ENCODE results near the gene VCL.
"Not testable (repeated sequence)": the region's sequence is repeated elsewhere in the genome, so short reads cannot be mapped to it uniquely, and the experiment has no call there.

VCL gene

DNA sequence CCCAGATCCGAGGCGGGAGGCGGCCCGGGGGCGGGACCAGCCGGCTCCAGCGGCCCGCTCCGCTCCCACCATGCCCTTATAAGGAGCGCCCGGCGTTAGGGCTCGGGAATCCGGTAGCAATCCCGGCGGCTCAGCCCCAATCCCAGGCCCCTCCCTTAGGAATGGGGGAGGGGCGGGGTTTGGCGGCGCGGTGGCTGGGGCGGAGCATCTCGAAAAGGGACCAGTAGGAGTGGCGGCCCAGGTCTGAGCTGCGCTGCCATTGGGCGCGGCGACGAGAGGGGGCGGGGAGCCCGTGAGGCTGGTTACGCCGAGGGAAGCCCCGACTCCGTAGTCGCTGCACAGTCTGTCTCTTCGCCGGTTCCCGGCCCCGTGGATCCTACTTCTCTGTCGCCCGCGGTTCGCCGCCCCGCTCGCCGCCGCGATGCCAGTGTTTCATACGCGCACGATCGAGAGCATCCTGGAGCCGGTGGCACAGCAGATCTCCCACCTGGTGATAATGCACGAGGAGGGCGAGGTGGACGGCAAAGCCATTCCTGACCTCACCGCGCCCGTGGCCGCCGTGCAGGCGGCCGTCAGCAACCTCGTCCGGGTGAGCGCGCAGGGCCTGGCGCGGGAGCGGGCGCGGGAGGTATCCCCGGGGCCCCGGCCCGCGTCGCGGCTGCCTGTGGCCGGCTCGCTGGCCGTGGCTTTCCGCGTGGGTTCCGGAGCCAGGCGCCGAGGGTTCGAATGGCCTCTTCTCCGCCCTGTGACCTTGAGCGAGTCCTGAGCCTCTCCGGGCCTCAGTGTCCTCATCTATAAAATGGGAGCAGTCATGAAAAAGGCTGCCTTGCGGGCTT is at the start of gene VCL:
TSS of gene VCL (plus strand) at position 330 of the 836 bp plus-strand sequence. CDS start at position 422, 92 bp downstream.
- peak; percentile 88 to 96 for DNase-seq

DNA sequence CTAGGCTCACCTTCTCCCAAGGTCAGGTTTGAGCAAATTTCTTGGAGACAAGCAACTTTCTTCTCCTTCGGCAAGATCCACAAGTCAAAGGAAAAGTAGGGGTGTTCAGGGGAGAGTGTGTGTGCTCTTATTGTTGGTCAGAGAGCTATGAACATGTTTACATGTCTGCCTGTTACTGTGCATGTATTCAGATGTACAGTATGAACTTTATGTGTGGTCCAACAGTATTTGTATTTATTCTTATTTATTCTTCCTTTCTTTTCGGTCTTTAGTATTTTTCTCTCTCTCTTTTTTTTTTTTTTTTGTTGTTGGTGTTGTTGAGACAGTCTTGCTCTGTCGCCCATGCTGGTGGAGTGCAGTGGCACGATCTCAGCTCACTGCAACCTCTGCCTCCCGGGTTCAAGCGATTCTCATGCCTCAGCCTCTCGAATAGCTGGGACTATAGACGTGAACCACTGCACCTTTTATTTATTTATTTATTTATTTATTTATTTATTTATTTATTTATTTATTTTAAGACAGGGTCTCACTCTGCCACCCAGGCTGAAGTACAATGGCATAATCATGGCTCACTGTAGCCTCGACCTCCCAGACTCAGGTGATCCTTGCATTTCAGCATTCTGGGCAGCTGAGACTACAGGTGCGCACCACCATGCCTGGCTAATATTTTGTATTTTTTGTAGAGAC is 48.8 kb upstream of the VCL start:
- no peak for DNase-seq

DNA sequence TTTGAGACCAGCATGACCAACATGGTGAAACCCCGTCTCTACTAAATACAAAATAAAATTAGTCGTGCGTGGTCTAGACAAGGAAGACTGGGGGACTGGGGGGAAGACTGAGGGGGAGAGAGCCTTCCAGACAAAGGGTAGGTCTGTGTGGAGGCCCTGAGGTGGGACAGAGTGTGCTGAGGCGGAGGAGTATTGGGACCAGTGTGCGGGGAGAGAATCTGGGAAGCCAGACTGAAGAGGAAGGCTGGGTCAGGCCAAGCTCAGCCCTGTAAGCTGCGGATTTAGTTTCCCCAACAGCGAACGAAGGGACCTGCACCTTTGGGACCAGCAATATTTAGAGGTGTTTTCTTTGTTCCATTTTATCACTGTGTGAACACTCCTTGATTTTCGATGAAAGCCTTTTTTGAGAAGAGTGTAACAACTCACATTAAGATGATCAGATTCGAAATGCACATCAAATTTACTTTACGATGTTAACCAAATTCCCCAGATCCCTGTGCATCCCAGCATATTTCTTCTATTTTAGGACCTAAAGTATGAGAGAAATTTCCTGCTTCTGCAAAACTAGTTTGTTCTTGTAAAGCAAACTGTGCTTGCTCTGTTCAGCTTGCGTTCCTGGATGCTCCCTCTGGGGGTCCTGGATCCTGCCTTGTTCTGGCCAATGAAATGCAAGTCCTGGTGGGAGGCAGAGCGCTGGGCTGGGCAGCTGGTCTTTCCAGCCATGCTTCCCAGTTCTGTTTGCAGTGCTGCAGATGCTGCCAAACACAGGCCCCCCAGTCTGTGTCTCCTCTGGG is 47.6 kb upstream of the VCL start:
- DNase-seq = no peak

DNA sequence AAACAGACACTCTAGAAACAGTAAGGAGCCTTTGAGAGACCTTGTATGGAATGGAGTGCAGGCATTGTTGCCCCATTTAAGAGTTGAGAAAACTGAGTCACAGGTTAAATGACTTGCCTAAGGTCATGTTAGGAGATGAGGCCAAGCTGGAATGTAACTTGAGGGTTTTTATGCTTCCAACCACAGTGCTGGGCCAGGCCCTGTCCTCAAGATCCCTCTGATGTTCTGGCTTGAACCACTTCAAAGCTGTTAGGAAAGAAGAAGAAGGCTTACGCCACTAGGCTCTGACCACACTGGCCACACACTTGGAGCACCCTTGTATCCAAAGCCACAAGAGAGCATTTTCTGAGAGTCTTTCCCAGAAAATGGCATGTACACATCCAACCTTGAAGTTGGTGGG is 44.3 kb upstream of the VCL start:
- DNase-seq = no peak

DNA sequence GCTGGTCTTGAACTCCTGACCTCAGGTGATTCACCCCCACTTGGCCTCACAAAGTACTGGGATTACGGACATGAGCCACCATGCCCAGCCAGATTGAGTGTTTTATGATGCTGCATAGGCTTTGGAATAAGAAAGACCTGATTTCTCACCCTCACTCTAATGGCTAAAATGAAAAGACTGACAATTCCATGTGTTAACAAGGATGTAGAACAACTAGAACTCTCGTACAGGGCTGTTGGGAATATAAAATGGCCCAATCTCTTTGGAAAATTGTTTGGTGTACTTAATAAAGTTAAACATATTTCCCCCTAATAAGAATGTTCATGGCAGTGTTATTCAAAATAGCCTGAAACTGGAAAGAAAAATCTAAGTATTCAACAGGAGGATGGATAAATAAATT is 43.2 kb upstream of the VCL start:
- DNase-seq = no peak

- no peak for DNase-seq
These were observed 42.2 kb upstream of the VCL start for GRCh38 chr10:73955719-73956118.

DNA sequence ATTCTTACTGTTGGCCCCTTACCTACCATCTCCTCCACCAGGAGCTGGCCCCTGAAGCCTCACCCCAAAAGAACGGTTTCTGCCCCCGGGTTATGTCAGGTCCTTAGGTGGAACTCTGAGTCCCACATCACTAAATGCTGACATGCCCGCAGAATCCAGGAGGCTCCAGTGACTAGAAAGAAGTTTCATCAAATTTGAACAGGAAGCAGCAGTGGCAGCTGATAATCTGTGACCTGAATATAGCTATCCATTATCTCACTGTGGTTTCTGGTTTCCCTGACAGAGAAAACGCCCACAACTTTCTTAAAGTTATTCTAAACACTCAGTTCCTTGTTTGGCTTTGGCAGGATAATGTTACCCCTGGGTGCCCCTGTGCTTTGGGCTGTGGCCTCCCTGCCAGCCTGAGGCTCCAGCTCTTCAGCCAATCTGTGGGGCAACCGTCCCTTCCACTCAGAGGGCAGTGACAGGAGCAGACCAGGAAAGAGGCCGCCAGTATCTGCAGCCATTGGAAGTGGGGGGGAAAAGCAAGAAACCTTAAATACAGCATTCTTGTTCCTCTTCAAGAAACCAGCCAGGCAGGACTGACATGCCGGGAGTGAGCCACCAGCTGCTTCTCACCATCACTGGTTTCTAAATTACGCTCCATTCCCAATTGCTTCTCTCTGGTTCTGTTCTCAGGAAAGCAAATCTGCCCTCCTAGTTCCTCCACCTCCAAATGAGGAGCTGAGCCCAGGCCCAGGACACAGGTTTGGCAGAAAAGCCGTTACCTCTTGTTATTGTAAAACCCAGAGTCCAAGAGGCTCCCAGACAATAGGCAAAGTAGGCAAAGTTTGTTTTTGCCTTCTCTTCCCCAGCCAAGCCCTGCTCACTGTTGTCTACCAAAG is 41.2 kb upstream of the VCL start:
- DNase-seq = peak; percentile 24 to 56

DNA sequence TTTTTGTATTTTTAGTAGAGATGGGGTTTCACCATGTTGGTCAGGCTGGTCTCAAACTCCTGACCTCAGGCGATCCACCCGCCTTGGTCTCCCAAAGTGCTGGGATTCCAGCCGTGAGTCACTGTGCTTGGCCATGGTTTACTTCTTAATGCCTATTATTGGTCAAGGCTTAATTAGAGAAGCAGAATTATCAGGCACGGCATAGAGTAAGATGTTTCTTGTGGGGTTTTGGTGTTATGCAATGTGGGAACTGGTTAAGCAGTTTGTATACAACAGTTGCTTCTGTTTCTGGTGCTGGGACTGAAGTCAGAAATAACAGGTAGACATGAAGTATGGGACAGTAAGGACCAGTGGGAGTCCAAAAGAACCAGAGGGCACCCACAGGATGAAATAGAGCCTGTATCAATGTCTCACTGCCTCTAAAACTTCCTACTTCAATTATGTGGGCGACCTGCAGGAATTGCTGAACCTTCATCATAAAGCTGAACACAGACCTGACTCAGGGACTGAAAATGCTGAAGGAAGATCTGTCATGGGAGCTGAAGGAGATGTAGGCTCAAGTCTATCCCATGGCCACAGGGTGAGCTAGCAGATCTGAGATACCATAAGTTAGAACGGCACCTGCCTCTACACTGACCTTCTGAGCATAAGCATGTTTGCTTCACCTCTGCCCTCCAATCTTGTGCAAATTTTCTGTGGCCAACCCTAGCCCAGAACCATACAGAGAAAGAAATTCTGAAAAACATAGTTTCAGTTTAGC is 38.3 kb upstream of the VCL start:
- DNase-seq = no peak

DNA sequence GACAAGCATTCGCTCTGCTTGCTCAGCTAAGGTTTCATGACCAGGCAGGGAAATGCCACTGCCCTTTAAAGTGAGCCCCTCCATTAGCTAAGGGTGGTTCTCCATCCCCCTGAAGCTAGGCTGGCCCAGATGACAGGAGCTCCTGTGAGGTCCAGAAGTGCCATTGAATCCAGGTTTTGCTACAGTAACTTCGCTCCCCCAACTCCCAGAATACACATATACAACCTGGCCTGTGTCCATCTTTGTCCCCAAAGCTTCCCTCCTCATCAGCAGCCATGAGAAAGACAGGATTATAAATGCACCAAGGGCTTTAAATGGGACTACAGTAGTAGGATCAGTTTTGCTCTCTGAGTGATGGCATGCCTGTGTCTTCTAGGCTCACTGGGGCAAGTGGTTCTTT is 35.5 kb upstream of the VCL start:
- no peak for DNase-seq

GRCh38 chr10:73963533-73963932 is 34.4 kb upstream of the VCL start:
- DNase-seq = not testable (repeated sequence)

DNA sequence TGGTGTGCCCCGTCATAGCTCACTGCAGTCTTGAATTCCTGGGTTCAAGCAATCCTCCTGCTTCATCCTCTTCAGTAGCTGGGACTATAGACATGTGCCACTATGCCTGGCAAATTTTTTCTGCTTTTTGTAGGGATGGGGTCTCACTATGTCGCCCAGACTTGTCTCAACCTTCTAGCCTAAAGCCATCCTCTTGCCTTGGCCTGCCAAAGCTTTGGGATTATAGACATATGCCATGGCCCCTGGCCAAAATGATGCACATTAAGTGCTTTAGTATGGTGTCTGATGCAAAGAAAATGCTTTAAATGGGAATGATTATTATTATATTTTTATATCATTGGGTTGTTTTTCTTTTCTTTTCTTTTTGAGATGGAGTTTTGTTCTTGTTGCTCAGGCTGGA is 33.2 kb upstream of the VCL start:
- DNase-seq = no peak

GRCh38 chr10:73965267-73965889 is 32.5 kb upstream of the VCL start:
- DNase-seq = not testable (repeated sequence)

DNA sequence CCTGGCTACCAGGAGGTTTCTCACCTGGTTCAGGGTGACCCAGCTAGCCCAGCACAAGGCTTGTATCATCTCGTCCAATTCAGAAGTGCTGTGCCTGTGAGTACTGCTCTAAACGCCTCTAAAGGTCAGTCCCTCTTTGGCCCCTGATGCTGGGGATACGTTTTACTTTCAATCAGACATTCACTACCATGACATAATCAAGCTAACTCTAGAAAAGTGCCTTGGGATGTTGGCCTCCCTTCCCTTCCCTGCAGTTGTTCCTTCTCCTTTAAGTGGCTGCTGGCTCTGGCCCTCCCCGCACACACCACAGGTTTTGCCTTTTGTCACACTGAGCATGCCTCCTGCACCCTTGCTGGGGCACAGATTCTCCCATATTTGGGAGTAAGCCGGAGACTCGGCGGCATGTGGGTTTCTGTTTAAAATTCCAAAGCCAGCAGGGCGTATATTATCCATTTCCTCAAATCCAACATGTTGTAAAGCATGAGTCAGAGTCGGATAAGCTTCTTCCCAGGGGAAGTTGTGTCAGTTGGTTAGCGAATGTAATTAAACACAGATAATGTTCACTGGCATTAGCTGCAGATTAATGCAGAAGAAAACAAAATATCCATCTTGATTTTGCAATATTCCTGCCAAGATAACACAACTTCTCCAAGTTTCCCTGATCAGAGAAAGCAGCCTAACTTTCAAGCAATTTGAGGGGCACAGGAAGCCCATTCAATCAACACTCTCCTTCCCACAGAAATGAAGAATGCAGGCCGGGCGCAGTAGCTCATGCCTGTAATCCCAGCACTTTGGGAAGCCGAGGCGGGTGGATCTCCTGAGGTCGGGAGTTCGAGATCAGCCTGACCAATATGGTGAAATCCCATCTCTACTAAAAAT is 31.8 kb upstream of the VCL start:
- peak; percentile 35 to 57 for DNase-seq

- DNase-seq = no peak
These were observed 30.9 kb upstream of the VCL start for GRCh38 chr10:73967022-73967429.

GRCh38 chr10:73967544-73967943 is 30.4 kb upstream of the VCL start:
- DNase-seq = no peak

DNA sequence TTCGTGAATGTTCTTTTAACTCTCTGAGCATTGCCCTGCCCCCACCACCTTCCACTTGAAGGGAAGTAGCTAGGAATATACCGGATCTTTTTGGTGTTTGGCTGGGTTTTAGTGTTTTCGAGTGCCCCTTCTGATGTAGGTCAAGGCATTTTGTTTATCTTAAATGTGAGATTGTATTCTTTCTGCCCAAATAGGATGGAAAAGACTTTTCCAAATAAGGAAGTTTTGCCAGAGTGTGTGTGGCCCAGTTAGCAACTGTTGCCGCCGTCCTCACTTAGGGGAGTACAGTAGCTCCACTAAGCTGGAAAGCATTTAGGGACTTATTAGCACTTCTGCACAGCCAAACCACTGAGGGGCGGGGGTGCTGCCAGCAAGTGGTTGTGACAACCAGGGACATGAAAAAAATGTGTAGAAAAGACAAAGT is 29.8 kb upstream of the VCL start:
- no peak for DNase-seq

DNA sequence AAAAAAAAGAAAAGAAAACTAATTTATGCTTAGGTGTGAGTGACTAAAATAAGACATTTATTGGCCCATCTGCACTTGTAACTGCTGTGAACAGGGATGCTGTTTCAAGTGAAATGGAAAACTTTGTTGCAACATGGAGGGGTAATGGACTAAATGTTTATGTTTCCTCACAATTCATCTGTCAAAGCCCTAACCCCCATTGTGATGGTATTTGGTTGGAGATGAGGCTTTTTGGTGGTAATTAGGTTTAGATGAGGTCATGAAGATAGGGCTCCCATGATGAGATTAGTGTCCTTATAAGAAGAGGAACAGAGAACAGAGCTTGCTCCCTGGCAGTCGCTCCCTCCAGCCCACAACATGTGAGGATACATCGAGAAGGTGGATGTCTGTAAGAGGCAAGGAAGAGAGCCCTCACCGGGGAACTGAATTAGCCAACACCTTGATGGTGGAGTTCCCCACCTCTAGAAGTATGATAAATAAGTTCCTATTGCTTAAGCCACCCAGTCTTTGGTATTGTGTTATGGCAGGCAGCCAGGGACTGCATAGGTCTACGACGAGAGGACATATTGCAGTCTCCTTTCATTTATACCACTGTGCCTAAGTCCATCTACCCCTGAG is 28.6 kb upstream of the VCL start:
- DNase-seq = no peak

GRCh38 chr10:73970845-73971244 is 27.1 kb upstream of the VCL start:
- DNase-seq = no peak

DNA sequence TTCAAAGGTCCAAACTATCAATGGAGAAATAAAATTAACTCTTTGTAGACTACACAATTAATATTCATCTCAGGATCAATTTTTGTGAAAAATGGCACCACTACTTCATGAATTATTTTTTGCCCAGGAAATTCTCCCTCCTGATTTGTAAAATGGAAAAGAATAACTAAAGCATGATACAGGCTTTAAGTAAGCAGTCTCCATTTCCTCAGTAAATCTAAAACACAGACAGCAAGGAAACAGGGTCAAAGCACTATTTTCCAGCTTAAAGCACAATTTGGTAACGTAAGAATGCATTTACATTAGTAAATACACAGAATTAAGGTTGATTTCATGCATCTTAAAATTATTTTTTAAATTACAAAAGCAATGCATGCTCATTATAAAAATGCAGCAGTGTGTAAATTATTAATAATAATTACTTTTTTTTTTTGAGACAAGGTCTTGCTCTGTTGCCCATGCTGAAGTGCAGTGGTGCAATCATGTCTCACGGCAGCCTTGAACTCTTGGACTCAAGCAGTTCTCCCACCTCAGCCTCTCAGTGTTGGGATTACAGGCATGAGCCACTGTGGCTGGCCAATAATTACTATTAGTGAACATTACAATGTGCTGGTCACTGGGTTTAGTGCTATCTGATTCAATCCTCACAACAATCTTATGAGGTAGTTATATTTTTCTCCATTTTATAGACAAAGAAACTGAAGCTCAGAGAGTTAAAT is 26.1 kb upstream of the VCL start:
- no peak for DNase-seq
